Smooth muscle cell (in vitro differentiated cells): ENCODE results near the gene HCRT. TPM values are rescaled to one million over a fixed set of nuclear protein-coding genes. Genes with fewer than 3 reads are reported as not detected.

ENCODE experiments used
- DNase-seq: peaks from one replicate; lab custom pipeline; 2025; ENCODE audit not compliant: unreplicated experiment; lab: John Stamatoyannopoulos, UW
- H2AFZ ChIP-seq: fragments of 200-600 bp; sonication (generic); 2 replicates; pipeline ENCODE4 v1.6.0; 2016; ENCODE audit warnings: antibody characterized with exemption, low read depth, mild to moderate bottlenecking
- H3F3A ChIP-seq: fragments of 200-600 bp; sonication (generic); 2 replicates; pipeline ENCODE4 v1.6.0; 2017; ENCODE audit warnings: antibody characterized with exemption, low read depth
- H3K27ac ChIP-seq: fragments of 200-600 bp; sonication (generic); 2 replicates; pipeline ENCODE4 v1.5.1; 2016; ENCODE audit warnings: low read depth, mild to moderate bottlenecking
- H3K27me3 ChIP-seq: fragments of 200-600 bp; sonication (generic); 2 replicates; pipeline ENCODE4 v1.6.1; 2016; ENCODE audit warnings: low read depth, mild to moderate bottlenecking
- H3K36me3 ChIP-seq: fragments of 200-600 bp; sonication (generic); 2 replicates; pipeline ENCODE4 v1.5.1; 2016; ENCODE audit warnings: low read depth
- H3K4me1 ChIP-seq: fragments of 200-600 bp; sonication (generic); 2 replicates; pipeline ENCODE4 v1.5.1; 2016; ENCODE audit warnings: low read depth
- H3K4me2 ChIP-seq: fragments of 200-600 bp; sonication (generic); 2 replicates; pipeline ENCODE4 v1.6.0; 2016; ENCODE audit warnings: mild to moderate bottlenecking
- H3K4me3 ChIP-seq: fragments of 200-600 bp; sonication (generic); 2 replicates; pipeline ENCODE4 v1.5.1; 2016; ENCODE audit warnings: mild to moderate bottlenecking
- H3K79me2 ChIP-seq: fragments of 200-600 bp; sonication (generic); 2 replicates; pipeline ENCODE4 v1.6.0; 2016; ENCODE audit warnings: low read depth, mild to moderate bottlenecking
- H3K9ac ChIP-seq: fragments of 200-600 bp; sonication (generic); 2 replicates; pipeline ENCODE4 v1.6.0; 2016; ENCODE audit warnings: low read depth
- H3K9me3 ChIP-seq: fragments of 200-600 bp; sonication (generic); replicated peaks from 2 replicates; pipeline ENCODE4 v1.5.1; 2016; ENCODE audit warnings: low read depth
- H4K20me1 ChIP-seq: fragments of 200-600 bp; sonication (generic); 2 replicates; pipeline ENCODE4 v1.6.0; 2016; ENCODE audit warnings: low read depth
- WGBS: methylation state at CpG from one replicate; pipeline ENCODE4 v1.1.7; 2016; ENCODE audit warnings: low lambda C conversion rate; 5-methylcytosine and 5-hydroxymethylcytosine counted together
- polyA plus RNA-seq: library from polyadenylated mRNA; unstranded; fragments of >200 nt; fragmentation: Nextera tagmentation; extraction: Ambion mirVana; gene quantifications from 2 replicates; pipeline ENCODE4 v1.2.1, GENCODE V29; 2016
- total RNA-seq: library from RNA; depleted of rRNA; stranded (reverse); fragments of >200 nt; gene quantifications from 2 replicates; pipeline ENCODE4 v1.2.3, GENCODE V29; 2014
- TF ChIP-seq, protein P1 (sequence below): fragments of 200-600 bp; sonication (generic); IDR thresholded peaks from 2 replicates; pipeline ENCODE4 v1.5.1; 2017; ENCODE audit warnings: borderline replicate concordance, mild to moderate bottlenecking, antibody characterized with exemption; ENCODE audit not compliant: insufficient read depth, poor library complexity, severe bottlenecking

HCRT gene
- total and polyA plus RNA-seq, 2 experiments from 2014 or later = not detected

DNA sequence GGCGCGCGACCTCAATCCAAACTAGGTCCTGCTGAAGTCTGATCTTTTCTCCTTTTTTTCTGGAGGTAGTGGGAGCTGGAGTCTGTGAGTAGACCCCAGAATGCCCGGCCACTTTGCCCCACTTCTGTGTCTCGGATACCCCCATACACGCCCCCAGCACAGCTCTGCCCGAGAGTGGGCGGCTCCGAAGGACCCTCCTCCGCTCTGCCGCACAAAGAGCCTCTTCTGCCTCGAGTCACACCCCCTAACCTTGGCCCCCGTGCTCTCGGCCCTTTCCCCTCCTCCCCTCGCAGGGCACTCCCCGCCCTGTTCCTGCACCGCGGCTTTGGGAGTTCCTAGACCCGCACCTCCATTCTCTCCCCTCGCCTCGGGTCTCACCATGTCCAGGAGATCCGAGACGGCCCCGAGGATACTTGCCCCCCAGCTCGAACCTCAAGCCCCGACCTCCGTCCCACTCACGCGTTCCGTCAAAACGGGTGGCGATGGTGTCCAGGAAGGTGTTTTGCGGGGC is 4.8 kb downstream of the HCRT start:
- DNase-seq = no peak
- Histone ChIP-seq H2AFZ (no peak overlapping the region), H4K20me1 (no peaks in the 10 kb centered on the region), H3K4me3 (no peak overlapping the region), H3K4me2 (peak overlapping the region; percentile 54), H3K9ac (no peak overlapping the region), H3F3A (no peaks in the 10 kb centered on the region), H3K79me2 (no peaks in the 10 kb centered on the region), H3K27ac (no peak overlapping the region), H3K9me3 (no peaks in the 10 kb centered on the region), H3K4me1 (peaks cover 12% of the 10 kb centered on the region), H3K36me3 (no peaks in the 10 kb centered on the region), H3K27me3 (peaks cover 52% of the 10 kb centered on the region)
- TF ChIP-seq, protein P1, sequence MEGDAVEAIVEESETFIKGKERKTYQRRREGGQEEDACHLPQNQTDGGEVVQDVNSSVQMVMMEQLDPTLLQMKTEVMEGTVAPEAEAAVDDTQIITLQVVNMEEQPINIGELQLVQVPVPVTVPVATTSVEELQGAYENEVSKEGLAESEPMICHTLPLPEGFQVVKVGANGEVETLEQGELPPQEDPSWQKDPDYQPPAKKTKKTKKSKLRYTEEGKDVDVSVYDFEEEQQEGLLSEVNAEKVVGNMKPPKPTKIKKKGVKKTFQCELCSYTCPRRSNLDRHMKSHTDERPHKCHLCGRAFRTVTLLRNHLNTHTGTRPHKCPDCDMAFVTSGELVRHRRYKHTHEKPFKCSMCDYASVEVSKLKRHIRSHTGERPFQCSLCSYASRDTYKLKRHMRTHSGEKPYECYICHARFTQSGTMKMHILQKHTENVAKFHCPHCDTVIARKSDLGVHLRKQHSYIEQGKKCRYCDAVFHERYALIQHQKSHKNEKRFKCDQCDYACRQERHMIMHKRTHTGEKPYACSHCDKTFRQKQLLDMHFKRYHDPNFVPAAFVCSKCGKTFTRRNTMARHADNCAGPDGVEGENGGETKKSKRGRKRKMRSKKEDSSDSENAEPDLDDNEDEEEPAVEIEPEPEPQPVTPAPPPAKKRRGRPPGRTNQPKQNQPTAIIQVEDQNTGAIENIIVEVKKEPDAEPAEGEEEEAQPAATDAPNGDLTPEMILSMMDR = no peak
- WGBS = 4% methylated on average over 26 of the region's 33 CpGs

DNA sequence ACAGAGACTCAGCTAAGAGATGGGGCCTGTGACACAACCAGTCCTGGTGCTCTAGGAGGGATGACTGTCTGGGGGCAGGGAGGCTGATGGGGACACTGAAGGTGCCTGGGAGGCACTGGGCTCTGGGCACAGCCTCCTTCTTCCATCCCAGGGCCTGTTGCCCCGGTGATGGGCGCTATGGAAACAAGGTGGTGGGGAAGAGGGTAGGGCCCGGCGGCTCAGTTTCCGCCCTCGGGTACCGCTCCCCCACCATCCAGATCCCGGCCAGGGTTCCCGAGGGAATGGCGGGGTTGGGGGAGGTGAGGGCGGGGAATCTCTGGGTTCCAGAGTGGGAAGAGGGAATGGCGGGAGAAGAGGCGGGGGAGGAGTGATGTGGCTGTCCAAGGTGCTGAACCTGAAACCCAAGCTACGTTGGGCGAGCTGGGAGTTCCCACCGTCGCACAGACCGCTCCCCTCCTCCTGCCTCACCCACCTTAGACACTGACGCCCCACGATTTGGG is 5.3 kb downstream of the HCRT start:
- H3K9me3 ChIP-seq = no peaks in the 10 kb centered on the region
- no peak overlapping the region for H3K4me2 ChIP-seq
- no peak overlapping the region for H3K4me3 ChIP-seq
- peaks cover 11% of the 10 kb centered on the region for H3K4me1 ChIP-seq
- H3K36me3 ChIP-seq = no peaks in the 10 kb centered on the region
- TF ChIP-seq, protein P1 = no peak
- peak; percentile 9 for DNase-seq
- no peaks in the 10 kb centered on the region for H3F3A ChIP-seq
- no peak overlapping the region for H3K9ac ChIP-seq
- no peak overlapping the region for H3K27ac ChIP-seq
- WGBS = 12% methylated on average over 14 of the region's 20 CpGs
- no peak overlapping the region for H2AFZ ChIP-seq
- H3K79me2 ChIP-seq = no peaks in the 10 kb centered on the region
- H4K20me1 ChIP-seq = no peaks in the 10 kb centered on the region
- peaks cover 52% of the 10 kb centered on the region for H3K27me3 ChIP-seq

DNA sequence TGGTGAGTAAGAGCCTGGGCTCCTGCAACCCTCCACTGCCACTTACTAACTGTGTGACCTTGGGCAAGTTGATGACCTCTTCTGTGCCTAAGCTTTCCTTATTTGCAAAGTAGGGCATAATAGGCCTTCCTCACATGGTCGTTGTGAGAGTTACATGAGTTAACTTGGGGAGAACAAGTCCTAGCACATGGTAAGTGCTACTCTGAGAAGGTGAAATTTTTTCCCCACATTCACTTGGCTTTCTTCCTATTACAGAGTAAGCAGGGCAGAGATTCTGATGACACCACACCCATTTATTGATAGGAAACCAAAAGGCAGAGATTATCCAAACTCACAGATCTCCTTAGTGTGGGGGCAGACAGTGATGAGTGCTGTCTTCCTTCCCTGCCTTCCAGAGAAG is 5.9 kb downstream of the HCRT start:
- H3K27ac ChIP-seq = no peak overlapping the region
- DNase-seq = no peak
- H4K20me1 ChIP-seq = no peaks in the 10 kb centered on the region
- H3K4me1 ChIP-seq = peaks cover 10% of the 10 kb centered on the region
- H3K4me2 ChIP-seq = no peak overlapping the region
- no peaks in the 10 kb centered on the region for H3K79me2 ChIP-seq
- H3K9me3 ChIP-seq = no peaks in the 10 kb centered on the region
- peaks cover 52% of the 10 kb centered on the region for H3K27me3 ChIP-seq
- H2AFZ ChIP-seq = no peak overlapping the region
- H3F3A ChIP-seq = no peaks in the 10 kb centered on the region
- H3K9ac ChIP-seq = no peak overlapping the region
- WGBS = 56% methylated on average over 1 of the region's 1 CpG
- H3K4me3 ChIP-seq = no peak overlapping the region
- no peaks in the 10 kb centered on the region for H3K36me3 ChIP-seq
- TF ChIP-seq, protein P1 = no peak

DNA sequence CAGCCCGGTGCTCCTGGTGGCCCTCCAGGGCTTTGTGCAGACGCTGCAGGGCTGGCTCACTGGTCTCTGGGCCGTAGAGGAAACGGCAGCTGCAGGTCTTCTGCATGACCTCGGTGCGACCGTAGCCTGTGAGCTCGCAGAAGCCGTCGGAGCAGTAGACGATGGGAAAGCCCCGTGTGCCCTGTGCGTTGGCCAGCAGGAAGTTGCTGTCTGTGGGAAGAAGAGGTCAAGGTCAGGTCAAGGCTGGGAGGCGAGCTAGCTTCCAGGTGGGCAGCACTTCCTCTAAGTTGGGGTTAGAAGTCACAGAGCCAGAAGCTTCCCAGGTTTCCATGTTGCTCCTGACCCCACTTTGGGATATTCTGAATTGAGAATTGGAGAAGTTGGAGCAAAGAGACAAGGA is 6.4 kb downstream of the HCRT start:
- no peaks in the 10 kb centered on the region for H3K9me3 ChIP-seq
- H3K9ac ChIP-seq = no peak overlapping the region
- H2AFZ ChIP-seq = no peak overlapping the region
- no peak overlapping the region for H3K27ac ChIP-seq
- no peaks in the 10 kb centered on the region for H4K20me1 ChIP-seq
- DNase-seq = no peak
- TF ChIP-seq, protein P1 = no peak
- 74% methylated on average over 14 of the region's 14 CpGs for WGBS
- no peaks in the 10 kb centered on the region for H3F3A ChIP-seq
- H3K4me2 ChIP-seq = no peak overlapping the region
- H3K27me3 ChIP-seq = peaks cover 56% of the 10 kb centered on the region
- peaks cover 7% of the 10 kb centered on the region for H3K4me1 ChIP-seq
- no peak overlapping the region for H3K4me3 ChIP-seq
- H3K79me2 ChIP-seq = no peaks in the 10 kb centered on the region
- H3K36me3 ChIP-seq = no peaks in the 10 kb centered on the region
